GM23338 (cell line): ENCODE measurements around the gene CDK17. TPM values are rescaled to one million over a fixed set of nuclear protein-coding genes. Genes with fewer than 3 reads are reported as not detected.

Experiments used
- ATAC-seq: fragments of 200-7000 bp; cut with Tn5 transposase; 3 replicates; pipeline ENCODE4 v1.9.1; 2020
- DNase-seq: peaks from one replicate; pipeline ENCODE4 v3.0.0-alpha.2; 2015; ENCODE audit warnings: low spot score
- H2AFZ ChIP-seq: fragments of 200-600 bp; sonication (generic); 2 replicates; pipeline ENCODE4 v1.8.0; 2016; ENCODE audit warnings: antibody characterized with exemption, mild to moderate bottlenecking, moderate library complexity
- H3F3A ChIP-seq: fragments of 200-600 bp; sonication (generic); replicated peaks from 2 replicates; pipeline ENCODE4 v1.8.0; 2017; ENCODE audit warnings: antibody characterized with exemption, mixed run types, low read depth
- H3K27ac ChIP-seq: fragments of 200-600 bp; sonication (generic); 2 replicates; pipeline ENCODE4 v1.6.1; 2016; ENCODE audit warnings: low read depth
- H3K27me3 ChIP-seq: fragments of 200-600 bp; sonication (generic); 2 replicates; pipeline ENCODE4 v1.8.0; 2016; ENCODE audit warnings: mild to moderate bottlenecking, mixed run types, moderate library complexity; ENCODE audit not compliant: insufficient read depth
- H3K36me3 ChIP-seq: fragments of 200-600 bp; sonication (generic); 2 replicates; pipeline ENCODE4 v1.8.0; 2016; ENCODE audit warnings: mild to moderate bottlenecking; ENCODE audit not compliant: insufficient read depth
- H3K4me1 ChIP-seq: fragments of 200-600 bp; sonication (generic); 2 replicates; pipeline ENCODE4 v1.8.0; 2016; ENCODE audit warnings: mild to moderate bottlenecking, moderate library complexity; ENCODE audit not compliant: insufficient read depth
- H3K4me2 ChIP-seq: fragments of 200-600 bp; sonication (generic); 2 replicates; pipeline ENCODE4 v1.7.1; 2017; ENCODE audit warnings: mixed run types
- H3K4me3 ChIP-seq: fragments of 200-600 bp; sonication (generic); 2 replicates; pipeline ENCODE4 v1.6.1; 2016; ENCODE audit warnings: mixed run types
- H3K79me2 ChIP-seq: fragments of 200-600 bp; sonication (generic); replicated peaks from 2 replicates; pipeline ENCODE4 v1.8.0; 2017; ENCODE audit warnings: mild to moderate bottlenecking; ENCODE audit not compliant: insufficient read depth
- H3K9me2 ChIP-seq: fragments of 200-600 bp; sonication (generic); 2 replicates; pipeline ENCODE4 v1.8.0; 2017; ENCODE audit not compliant: insufficient read depth
- H4K20me1 ChIP-seq: fragments of 200-600 bp; sonication (generic); replicated peaks from 2 replicates; pipeline ENCODE4 v1.8.0; 2017; ENCODE audit warnings: mild to moderate bottlenecking; ENCODE audit not compliant: insufficient read depth
- H3K27ac Mint-ChIP-seq: 2 replicates; pipeline ENCODE4 v1.8.0; 2020; ENCODE audit warnings: inconsistent platforms, mild to moderate bottlenecking, moderate library complexity, mixed read lengths
- H3K27me3 Mint-ChIP-seq: 3 replicates; pipeline ENCODE4 v1.8.0; 2022; ENCODE audit warnings: low read depth, mild to moderate bottlenecking, moderate library complexity, mixed read lengths, inconsistent platforms; ENCODE audit not compliant: insufficient read depth, poor library complexity
- H3K36me3 Mint-ChIP-seq: 3 replicates; pipeline ENCODE4 v1.8.0; 2021; ENCODE audit warnings: low read depth, mild to moderate bottlenecking, inconsistent platforms, moderate library complexity, mixed read lengths
- H3K4me1 Mint-ChIP-seq: 3 replicates; pipeline ENCODE4 v1.8.0; 2020; ENCODE audit warnings: mild to moderate bottlenecking, inconsistent platforms, mixed read lengths
- H3K4me3 Mint-ChIP-seq: 3 replicates; pipeline ENCODE4 v1.8.0; 2021; ENCODE audit warnings: moderate library complexity, mild to moderate bottlenecking, inconsistent platforms, mixed read lengths
- H3K9me3 Mint-ChIP-seq: 3 replicates; pipeline ENCODE4 v1.8.0; 2020; ENCODE audit warnings: moderate library complexity, mild to moderate bottlenecking, inconsistent platforms, mixed read lengths
- CREB1 ChIP-seq: fragments of 250-450 bp; sonication (Bioruptor Pico); IDR thresholded peaks from 2 replicates; pipeline ENCODE4 v1.5.0; 2020; ENCODE audit warnings: low read depth, mild to moderate bottlenecking, moderate library complexity
- CTCF ChIP-seq, 2 experiments: fragments of 200-600 bp in 1 of 2; sonication (generic) in 1 of 2; conservative IDR thresholded peaks; 2 replicates each; pipeline versions ENCODE4 v1.5.1 to v1.6.1; 2016 to 2017; ENCODE audit warnings: antibody characterized with exemption in 2 of 2, low read depth in 2 of 2, mild to moderate bottlenecking in 2 of 2, moderate library complexity in 1 of 2
- ETS1 ChIP-seq: IDR thresholded peaks from 2 replicates; pipeline ENCODE4 v1.6.1; 2016; ENCODE audit warnings: antibody characterized with exemption
- EZH2 ChIP-seq: fragments of 200-600 bp; sonication (generic); IDR thresholded peaks from one replicate; pipeline ENCODE4 v1.8.0; 2017; ENCODE audit warnings: antibody characterized with exemption, mild to moderate bottlenecking, low read depth; ENCODE audit not compliant: unreplicated experiment
- EZH2phosphoT487 ChIP-seq: fragments of 200-600 bp; sonication (generic); IDR thresholded peaks from one replicate; pipeline ENCODE4 v1.8.1; 2018; ENCODE audit warnings: antibody characterized with exemption; ENCODE audit not compliant: unreplicated experiment
- JUNB ChIP-seq: IDR thresholded peaks from one replicate; pipeline ENCODE4 v1.6.1; 2016; ENCODE audit warnings: antibody characterized with exemption; ENCODE audit not compliant: unreplicated experiment
- NANOG ChIP-seq: IDR thresholded peaks from 2 replicates; pipeline ENCODE4 v1.6.1; 2016; ENCODE audit warnings: antibody characterized with exemption, borderline replicate concordance
- POLR2AphosphoS5 ChIP-seq: IDR thresholded peaks from 2 replicates; pipeline ENCODE4 v1.6.1; 2016; ENCODE audit warnings: antibody characterized with exemption, low read depth
- REST ChIP-seq: IDR thresholded peaks from one replicate; pipeline ENCODE4 v1.6.1; 2018; ENCODE audit warnings: antibody characterized with exemption; ENCODE audit not compliant: unreplicated experiment
- STAT1 ChIP-seq: IDR thresholded peaks from one replicate; pipeline ENCODE4 v1.6.1; 2016; ENCODE audit warnings: antibody characterized with exemption; ENCODE audit not compliant: unreplicated experiment
- ZNF114 ChIP-seq: fragments of 250-450 bp; sonication (Bioruptor Pico); IDR thresholded peaks from 2 replicates; pipeline ENCODE4 v1.5.0; 2020; ENCODE audit warnings: mild to moderate bottlenecking, moderate library complexity
- ZNF331 ChIP-seq: fragments of 250-450 bp; sonication (Bioruptor Pico); IDR thresholded peaks from 2 replicates; pipeline ENCODE4 v1.5.0; 2020; ENCODE audit warnings: low read depth, mild to moderate bottlenecking, moderate library complexity
- ZNF462 ChIP-seq: fragments of 250-450 bp; sonication (Bioruptor Pico); IDR thresholded peaks from 2 replicates; pipeline ENCODE4 v1.5.0; 2020; ENCODE audit warnings: mild to moderate bottlenecking, moderate library complexity
- polyA plus RNA-seq: library from polyadenylated mRNA; unstranded; fragments of >200 nt; fragmentation: Nextera tagmentation; extraction: Ambion mirVana; gene quantifications from 2 replicates; pipeline ENCODE4 v1.2.1, GENCODE V29; 2016
- total RNA-seq: library from RNA; depleted of rRNA; stranded (reverse); fragments of >200 nt; shearing (Covaris generic); gene quantifications from 2 replicates; pipeline ENCODE4 v1.2.3, GENCODE V29; 2014

CDK17 gene
- total and polyA plus RNA-seq, 2 experiments from 2014 or later: 7.6 to 34.2 TPM

GRCh38 chr12:96371138-96371789, 29.0 kb downstream of the CDK17 start:
- peaks cover 35% of the 10 kb centered on the region for H3K4me1 Mint-ChIP-seq

More at GRCh38 chr12:96371138-96371789, 29.0 kb downstream of the CDK17 start:
- H3K27me3 Mint-ChIP-seq: peaks cover 2% of the 10 kb centered on the region
- H3K27ac ChIP-seq: no peak overlapping the region
- H3K4me2 ChIP-seq: no peak overlapping the region
- peaks cover 87% of the 10 kb centered on the region for H3K79me2 ChIP-seq
- H3K27ac Mint-ChIP-seq: peak overlapping the region; percentile 9; the same call in 1 of the 2 replicates
- H3K36me3 Mint-ChIP-seq: no peaks in the 10 kb centered on the region
- DNase-seq (no peak), ATAC-seq (peak; percentile 34; the same call in 1 of the 3 replicates)
- peaks cover 25% of the 10 kb centered on the region for H3K4me1 ChIP-seq
- no peaks in the 10 kb centered on the region for H3K36me3 ChIP-seq
- H3F3A ChIP-seq: no peaks in the 10 kb centered on the region
- TF ChIP-seq POLR2AphosphoS5 (no peak), EZH2 (no peak), ZNF462 (CRISPR knock-in tag) (no peak), ETS1 (no peak), CTCF (conservative IDR thresholded peaks at IDR 0.05; ENCODE audit: low read depth in 2 of 2) (no peak), EZH2phosphoT487 (no peak), REST (no peak), STAT1 (no peak), ZNF114 (no peak), JUNB (no peak), ZNF331 (CRISPR knock-in tag) (no peak), CREB1 (no peak), NANOG (no peak)
- no peak overlapping the region for H2AFZ ChIP-seq
- no peaks in the 10 kb centered on the region for H3K27me3 ChIP-seq
- H3K9me2 ChIP-seq: no peaks in the 10 kb centered on the region
- H4K20me1 ChIP-seq: no peaks in the 10 kb centered on the region; the same call in 1 of the 2 replicates
- no peak overlapping the region for H3K4me3 Mint-ChIP-seq
- H3K9me3 Mint-ChIP-seq: no peaks in the 10 kb centered on the region
- no peak overlapping the region for H3K4me3 ChIP-seq
